ENCODE measurements around the gene PRDM16. TPM values are rescaled to one million over a fixed set of nuclear protein-coding genes. Genes with fewer than 3 reads are reported as not detected.

The PRDM16 gene
- total and polyA plus RNA-seq, 2 of the 8 experiments (the other 6 are each of a cell fraction or from before 2014, with no cell fraction given), result 0.39 to 0.43 TPM

- TF ChIP-seq SP4 (IDR thresholded peaks at IDR 0.05; ENCODE audit: low read length) (no peak), CHD1 (IDR thresholded peaks at IDR 0.05; ENCODE audit: low read depth, low read length) (no peak), SIRT6 (IDR thresholded peaks at IDR 0.05; ENCODE audit: low read length) (no peak), TAF1 (IDR thresholded peaks at IDR 0.05; ENCODE audit: low read depth, low read length) (no peak), EP300 (IDR thresholded peaks at IDR 0.05; ENCODE audit: borderline replicate concordance in 1 of 2, low read depth in 2 of 2, low read length in 2 of 2) (no peak)
These were observed 30.9 kb downstream of the PRDM16 start (continued) for GRCh38 chr1:3099861-3100260.

Data from H1 (cell line).